Common myeloid progenitor, CD34-positive (primary cell): ENCODE data around the gene LPP.
A peak's percentile ranks its signal among the peaks of the same experiment; 100 is the strongest.

Source experiments
- CTCF ChIA-PET: fragments of 350-600 bp; sonication (Branson Sonifier 250); formaldehyde crosslinking; loops from one replicate; lab custom pipeline; 2021; ENCODE audit warnings: antibody characterized with exemption; lab: Charles Lee
- POLR2A ChIA-PET: fragments of 350-600 bp; sonication (Branson Sonifier 250); formaldehyde crosslinking; loops from one replicate; lab custom pipeline; 2021; ENCODE audit warnings: antibody characterized with exemption; lab: Charles Lee
- DNase-seq, 3 donors: peaks; one replicate each; pipeline versions ENCODE4 v3.0.0 to v3.0.0-alpha.2; 2013
- H3K27ac ChIP-seq, 2 experiments: 1 replicate in 1 of 2; 2 replicates in 1 of 2; pipeline ENCODE4 v1.7.0; 2013; ENCODE audit warnings: inconsistent platforms in 2 of 2, low read length in 2 of 2, mild to moderate bottlenecking in 2 of 2, low read depth in 1 of 2, moderate library complexity in 1 of 2; ENCODE audit not compliant: severe bottlenecking in 2 of 2, insufficient read depth in 1 of 2, poor library complexity in 1 of 2
- H3K27me3 ChIP-seq, 5 experiments: replicated peaks in 2 of 5; 1 replicate in 3 of 5; 2 replicates in 2 of 5; pipeline versions ENCODE4 v1.6.1 to v1.7.0; 2013; ENCODE audit warnings: low read length in 4 of 5, mild to moderate bottlenecking in 2 of 5, moderate library complexity in 2 of 5, inconsistent platforms in 1 of 5; ENCODE audit not compliant: insufficient read depth in 5 of 5, control insufficient read depth in 4 of 5
- H3K36me3 ChIP-seq, 4 experiments: 1 replicate in 2 of 4; 2 replicates in 2 of 4; pipeline versions ENCODE4 v1.6.1 to v1.7.0; 2013; ENCODE audit warnings: low read length in 3 of 4, control low read depth in 1 of 4, mild to moderate bottlenecking in 1 of 4; ENCODE audit not compliant: control insufficient read depth in 4 of 4, insufficient read depth in 4 of 4
- H3K4me1 ChIP-seq, 4 experiments: 1 replicate in 3 of 4; 2 replicates in 1 of 4; pipeline versions ENCODE4 v1.6.1 to v1.7.1; 2013; ENCODE audit warnings: low read length in 3 of 4, mild to moderate bottlenecking in 3 of 4, control low read depth in 1 of 4, inconsistent platforms in 1 of 4, moderate library complexity in 1 of 4; ENCODE audit not compliant: control insufficient read depth in 4 of 4, insufficient read depth in 4 of 4; ENCODE audit errors: control extremely low read depth in 1 of 4
- H3K4me3 ChIP-seq, 7 experiments: 1 replicate in 4 of 7; 2 replicates in 3 of 7; pipeline versions ENCODE4 v1.5.1 to v1.7.0; 2013; ENCODE audit warnings: mild to moderate bottlenecking in 7 of 7, low read length in 6 of 7, moderate library complexity in 6 of 7, inconsistent platforms in 2 of 7, low read depth in 2 of 7, control low read depth in 1 of 7; ENCODE audit not compliant: insufficient read depth in 4 of 7, control insufficient read depth in 1 of 7; ENCODE audit errors: extremely low read depth in 1 of 7
- H3K9me3 ChIP-seq, 5 experiments: 1 replicate in 4 of 5; 2 replicates in 1 of 5; pipeline versions ENCODE4 v1.6.1 to v1.7.1; 2013; ENCODE audit warnings: low read length in 4 of 5, mild to moderate bottlenecking in 2 of 5, inconsistent platforms in 1 of 5, low read depth in 1 of 5, moderate library complexity in 1 of 5; ENCODE audit not compliant: control insufficient read depth in 4 of 5, insufficient read depth in 2 of 5; ENCODE audit errors: control extremely low read depth in 1 of 5
- WGBS: methylation state at CpG from one replicate; pipeline ENCODE4 v1.1.5; 2013; ENCODE audit not compliant: insufficient coverage; 5-methylcytosine and 5-hydroxymethylcytosine counted together

Gene LPP

DNA sequence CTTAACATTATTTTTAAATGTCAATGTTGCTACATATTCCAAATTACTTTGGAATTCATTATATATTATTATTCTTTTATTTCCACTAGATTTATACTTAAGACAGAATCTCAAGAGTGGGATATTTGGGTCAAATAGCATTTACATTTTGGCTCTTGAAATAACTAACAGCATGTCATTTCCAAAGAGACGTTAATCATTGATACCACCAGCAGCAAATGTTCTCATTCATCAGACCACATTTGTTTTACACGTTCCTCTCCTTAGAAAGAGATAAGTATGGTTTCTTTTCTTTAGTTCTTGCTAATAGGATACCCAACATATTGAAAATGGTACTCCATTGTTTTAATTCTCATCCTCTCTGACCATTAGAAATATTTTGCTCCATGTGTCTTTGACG is 229.8 kb downstream of the LPP start:
- H3K4me3 ChIP-seq = no peak overlapping the region

DNA sequence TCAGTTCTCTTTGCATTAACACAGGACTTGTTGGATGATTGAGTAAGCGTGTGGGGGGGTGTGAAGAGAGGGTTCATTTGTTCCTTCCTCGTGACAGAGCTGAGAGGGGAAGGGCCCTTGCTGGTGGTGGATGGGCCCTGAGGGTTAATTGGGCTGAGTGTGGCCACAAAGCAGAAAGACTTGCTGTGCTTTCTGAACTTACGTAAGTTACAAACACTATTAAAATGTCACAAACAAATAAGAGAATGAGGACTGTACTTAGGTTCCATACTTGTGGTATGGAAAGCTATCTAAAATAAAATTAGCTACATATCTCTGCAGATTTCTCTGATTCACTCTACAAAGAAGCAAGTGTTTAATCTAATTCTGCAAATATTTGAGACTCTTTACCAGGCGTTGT is 231.3 kb downstream of the LPP start:
- 90% methylated on average over 2 of the region's 4 CpGs for WGBS
- Histone ChIP-seq H3K36me3 (no peaks in the 10 kb centered on the region), H3K9me3 (no peaks in the 10 kb centered on the region), H3K4me3 (no peak overlapping the region), H3K27ac (no peak overlapping the region), H3K27me3 (no peaks in the 10 kb centered on the region), H3K4me1 (no peaks in the 10 kb centered on the region)
- DNase-seq = no peak
- POLR2A ChIA-PET = no interaction called here
- CTCF ChIA-PET = no interaction called here

More for the DNA sequence above, 229.8 kb downstream of the LPP start:
- Histone ChIP-seq H3K4me1 (no peaks in the 10 kb centered on the region), H3K27ac (no peak overlapping the region), H3K36me3 (no peaks in the 10 kb centered on the region), H3K9me3 (no peaks in the 10 kb centered on the region), H3K27me3 (no peaks in the 10 kb centered on the region)
- no peak for DNase-seq
- CTCF ChIA-PET = no interaction called here
- WGBS = no CpG with 5 or more reads among the region's 3 CpGs
- POLR2A ChIA-PET = no interaction called here

DNA sequence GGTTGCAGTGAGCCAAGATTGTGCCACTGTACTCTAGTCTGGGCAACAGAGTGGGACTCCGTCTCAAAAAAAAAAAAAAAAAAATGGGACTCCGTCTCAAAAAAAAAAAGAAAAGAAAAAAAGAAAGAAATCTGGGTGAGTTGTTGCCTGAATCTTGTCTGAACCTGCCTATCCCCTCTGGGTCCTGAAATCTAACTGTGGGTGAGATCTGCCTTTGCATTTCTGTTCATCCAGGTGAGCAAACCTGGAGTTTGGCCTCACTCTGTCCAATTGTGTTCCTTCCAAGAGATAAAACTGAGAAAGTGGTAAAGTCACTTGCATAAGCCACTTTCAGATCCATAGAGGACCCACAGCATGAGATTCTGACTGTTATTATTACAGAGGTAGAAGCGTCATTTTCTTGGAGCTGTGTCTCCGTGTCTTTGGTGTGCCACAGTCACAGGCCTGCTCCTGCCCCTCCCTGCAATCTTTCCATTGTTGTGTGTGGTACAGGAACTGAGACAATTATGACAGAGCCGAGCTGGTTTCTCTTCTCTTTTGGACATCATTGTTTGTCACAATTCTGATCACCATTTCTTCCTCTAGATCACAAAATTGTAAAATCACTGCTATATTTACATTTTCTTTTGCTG is 235.9 kb downstream of the LPP start:
- CTCF ChIA-PET = no interaction called here
- H3K4me1 ChIP-seq = no peaks in the 10 kb centered on the region
- POLR2A ChIA-PET = no interaction called here

DNA sequence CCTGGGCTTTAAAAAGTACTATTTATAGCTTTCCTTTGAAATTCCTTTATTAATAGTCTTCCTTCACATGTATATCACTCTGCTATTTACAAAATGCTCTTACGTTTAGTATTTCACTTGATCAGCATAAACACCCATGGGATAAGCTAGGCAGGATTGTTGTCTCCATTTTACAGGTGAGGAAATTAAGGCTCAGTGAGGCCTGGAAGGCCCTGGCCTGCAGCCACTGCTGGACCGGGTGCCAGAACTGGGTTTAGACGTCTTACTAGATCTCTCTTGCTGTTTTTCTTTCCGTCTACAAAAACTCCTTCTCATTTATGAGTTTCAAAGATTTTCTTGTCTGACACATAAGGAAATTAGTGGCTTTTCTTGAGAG is 236.4 kb downstream of the LPP start:
- Histone ChIP-seq H3K36me3 (no peaks in the 10 kb centered on the region), H3K4me3 (no peak overlapping the region), H3K27ac (no peak overlapping the region), H3K27me3 (no peaks in the 10 kb centered on the region), H3K4me1 (no peaks in the 10 kb centered on the region), H3K9me3 (no peaks in the 10 kb centered on the region)
- WGBS = 83% methylated on average over 4 of the region's 4 CpGs
- ChIA-PET CTCF (no interaction called here), POLR2A (no interaction called here)
- no peak for DNase-seq

More for the DNA sequence above, 235.9 kb downstream of the LPP start:
- Histone ChIP-seq H3K27me3 (no peaks in the 10 kb centered on the region), H3K27ac (no peak overlapping the region), H3K4me3 (no peak overlapping the region), H3K36me3 (no peaks in the 10 kb centered on the region), H3K9me3 (no peaks in the 10 kb centered on the region)
- DNase-seq = peak; percentile 1 to 54 (median 22)
- 79% methylated on average over 3 of the region's 5 CpGs for WGBS

DNA sequence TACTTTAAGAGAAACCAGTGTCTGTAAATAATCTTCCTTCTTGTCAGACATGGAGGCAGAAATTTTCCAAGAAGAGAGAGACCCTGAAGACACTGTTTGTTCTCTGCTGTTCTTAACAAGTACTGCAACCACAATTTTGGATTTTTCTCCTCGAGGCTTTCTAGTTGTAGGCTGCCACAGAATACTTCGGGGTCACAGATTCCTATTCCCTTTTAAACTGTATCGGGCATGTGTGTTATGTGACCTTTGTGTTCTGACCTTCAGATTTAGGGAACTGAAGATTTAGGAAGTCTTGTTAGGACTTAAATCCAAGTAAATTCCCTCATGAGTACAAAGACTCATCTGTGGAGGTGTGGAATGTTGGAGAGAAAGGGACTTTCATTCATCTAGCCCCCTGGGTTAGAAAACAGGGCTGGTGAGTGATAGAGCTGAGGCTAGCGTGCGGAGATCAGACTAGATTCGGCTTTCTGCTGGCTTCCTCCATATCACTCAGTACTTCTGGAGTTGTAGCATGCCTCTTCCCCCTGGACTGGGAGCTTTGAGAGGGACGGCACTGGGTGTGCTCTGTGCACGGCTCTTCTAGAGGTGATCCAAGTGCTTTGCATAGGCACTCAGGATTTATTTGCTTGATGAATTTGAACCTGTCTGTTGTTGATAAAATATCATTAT is 237.0 kb downstream of the LPP start:
- Histone ChIP-seq H3K27ac (no peak overlapping the region), H3K4me3 (no peak overlapping the region), H3K9me3 (no peaks in the 10 kb centered on the region), H3K36me3 (no peaks in the 10 kb centered on the region), H3K4me1 (no peaks in the 10 kb centered on the region), H3K27me3 (no peaks in the 10 kb centered on the region)
- POLR2A ChIA-PET = no interaction called here
- no peak for DNase-seq
- WGBS = 82% methylated on average over 7 of the region's 8 CpGs
- CTCF ChIA-PET = no interaction called here

DNA sequence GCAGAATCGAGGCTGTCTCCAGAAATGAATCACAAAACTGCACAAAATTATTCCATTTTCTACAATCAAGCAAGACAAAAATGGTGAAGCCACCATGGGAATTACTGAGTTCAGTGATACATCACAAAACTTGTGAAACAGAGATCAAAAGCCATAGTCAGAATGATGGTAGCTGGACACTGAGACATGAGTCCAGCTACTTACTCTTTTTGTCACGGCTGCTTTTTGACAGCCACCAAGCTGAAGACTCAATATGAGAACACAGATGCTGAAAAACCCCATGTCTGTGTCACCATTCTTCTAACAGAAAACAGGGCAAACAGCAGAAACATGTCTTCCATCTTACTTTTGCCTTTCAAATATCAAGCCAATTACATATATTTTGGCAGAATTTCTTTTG is 237.6 kb downstream of the LPP start:
- H3K4me1 ChIP-seq = no peaks in the 10 kb centered on the region
- H3K27me3 ChIP-seq = no peaks in the 10 kb centered on the region
- DNase-seq = no peak
- POLR2A ChIA-PET = no interaction called here
- no peak overlapping the region for H3K4me3 ChIP-seq
- CTCF ChIA-PET = no interaction called here
- H3K9me3 ChIP-seq = no peaks in the 10 kb centered on the region
- H3K27ac ChIP-seq = no peak overlapping the region
- 100% methylated on average over 2 of the region's 2 CpGs for WGBS
- H3K36me3 ChIP-seq = no peaks in the 10 kb centered on the region

DNA sequence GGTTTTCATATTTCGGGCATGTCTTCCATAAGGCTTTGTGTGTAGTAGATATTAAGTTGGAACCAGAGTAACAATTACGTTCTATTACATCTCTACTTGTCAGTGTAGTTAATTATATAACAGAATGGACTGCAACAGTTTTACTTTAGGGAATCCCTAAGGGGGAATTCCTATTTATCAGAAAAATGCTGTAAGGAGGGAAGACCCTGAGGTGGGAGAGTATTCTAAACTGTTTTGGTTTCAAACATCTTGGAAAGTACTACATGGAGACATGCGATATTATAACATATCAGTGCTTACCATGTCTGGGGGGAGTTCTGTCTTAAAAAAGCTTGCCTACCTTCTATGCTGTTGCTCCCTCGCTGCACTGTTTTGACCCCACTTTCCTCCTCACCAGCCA is 238.1 kb downstream of the LPP start:
- H3K27me3 ChIP-seq = no peaks in the 10 kb centered on the region
- H3K9me3 ChIP-seq = no peaks in the 10 kb centered on the region
- no peak overlapping the region for H3K4me3 ChIP-seq
- no CpG with 5 or more reads among the region's 4 CpGs for WGBS
- H3K27ac ChIP-seq = no peak overlapping the region
- ChIA-PET POLR2A (no interaction called here), CTCF (no interaction called here)
- DNase-seq = no peak
- no peaks in the 10 kb centered on the region for H3K36me3 ChIP-seq
- no peaks in the 10 kb centered on the region for H3K4me1 ChIP-seq
